Smooth muscle cell (in vitro differentiated cells): ENCODE measurements around the gene KLF1. TPM values are rescaled to one million over a fixed set of nuclear protein-coding genes. Genes with fewer than 3 reads are reported as not detected.
A peak's percentile ranks its signal among the peaks of the same experiment; 100 is the strongest.

ENCODE experiments used
- DNase-seq: peaks from one replicate; lab custom pipeline; 2025; ENCODE audit not compliant: unreplicated experiment; lab: John Stamatoyannopoulos, UW
- H2AFZ ChIP-seq: fragments of 200-600 bp; sonication (generic); 2 replicates; pipeline ENCODE4 v1.6.0; 2016; ENCODE audit warnings: antibody characterized with exemption, low read depth, mild to moderate bottlenecking
- H3F3A ChIP-seq: fragments of 200-600 bp; sonication (generic); 2 replicates; pipeline ENCODE4 v1.6.0; 2017; ENCODE audit warnings: antibody characterized with exemption, low read depth
- H3K27ac ChIP-seq: fragments of 200-600 bp; sonication (generic); 2 replicates; pipeline ENCODE4 v1.5.1; 2016; ENCODE audit warnings: low read depth, mild to moderate bottlenecking
- H3K27me3 ChIP-seq: fragments of 200-600 bp; sonication (generic); 2 replicates; pipeline ENCODE4 v1.6.1; 2016; ENCODE audit warnings: low read depth, mild to moderate bottlenecking
- H3K36me3 ChIP-seq: fragments of 200-600 bp; sonication (generic); 2 replicates; pipeline ENCODE4 v1.5.1; 2016; ENCODE audit warnings: low read depth
- H3K4me1 ChIP-seq: fragments of 200-600 bp; sonication (generic); 2 replicates; pipeline ENCODE4 v1.5.1; 2016; ENCODE audit warnings: low read depth
- H3K4me2 ChIP-seq: fragments of 200-600 bp; sonication (generic); 2 replicates; pipeline ENCODE4 v1.6.0; 2016; ENCODE audit warnings: mild to moderate bottlenecking
- H3K4me3 ChIP-seq: fragments of 200-600 bp; sonication (generic); 2 replicates; pipeline ENCODE4 v1.5.1; 2016; ENCODE audit warnings: mild to moderate bottlenecking
- H3K79me2 ChIP-seq: fragments of 200-600 bp; sonication (generic); 2 replicates; pipeline ENCODE4 v1.6.0; 2016; ENCODE audit warnings: low read depth, mild to moderate bottlenecking
- H3K9ac ChIP-seq: fragments of 200-600 bp; sonication (generic); 2 replicates; pipeline ENCODE4 v1.6.0; 2016; ENCODE audit warnings: low read depth
- H3K9me3 ChIP-seq: fragments of 200-600 bp; sonication (generic); replicated peaks from 2 replicates; pipeline ENCODE4 v1.5.1; 2016; ENCODE audit warnings: low read depth
- H4K20me1 ChIP-seq: fragments of 200-600 bp; sonication (generic); 2 replicates; pipeline ENCODE4 v1.6.0; 2016; ENCODE audit warnings: low read depth
- CTCF ChIP-seq: fragments of 200-600 bp; sonication (generic); IDR thresholded peaks from 2 replicates; pipeline ENCODE4 v1.5.1; 2017; ENCODE audit warnings: borderline replicate concordance, mild to moderate bottlenecking, antibody characterized with exemption; ENCODE audit not compliant: insufficient read depth, poor library complexity, severe bottlenecking
- WGBS: methylation state at CpG from one replicate; pipeline ENCODE4 v1.1.7; 2016; ENCODE audit warnings: low lambda C conversion rate; 5-methylcytosine and 5-hydroxymethylcytosine counted together
- polyA plus RNA-seq: library from polyadenylated mRNA; unstranded; fragments of >200 nt; fragmentation: Nextera tagmentation; extraction: Ambion mirVana; gene quantifications from 2 replicates; pipeline ENCODE4 v1.2.1, GENCODE V29; 2016
- total RNA-seq: library from RNA; depleted of rRNA; stranded (reverse); fragments of >200 nt; gene quantifications from 2 replicates; pipeline ENCODE4 v1.2.3, GENCODE V29; 2014

KLF1 gene
- total and polyA plus RNA-seq, 2 experiments from 2014 or later = 0.09 TPM; not detected in 1

GRCh38 chr19:12884627-12884925 is 2.4 kb downstream of the KLF1 start:
- H3K4me1 ChIP-seq = no peaks in the 10 kb centered on the region
- no peak for DNase-seq
- no peak overlapping the region for H3K9ac ChIP-seq
- H3K4me3 ChIP-seq = no peak overlapping the region
- no peak overlapping the region for H2AFZ ChIP-seq
- peak overlapping the region; percentile 84 for H3K4me2 ChIP-seq
- H3K27me3 ChIP-seq = peaks cover 18% of the 10 kb centered on the region
- no peaks in the 10 kb centered on the region for H3K36me3 ChIP-seq
- WGBS = 78% methylated on average over 12 of the region's 12 CpGs
- H3K9me3 ChIP-seq = no peaks in the 10 kb centered on the region
- no peak for TF ChIP-seq CTCF
- no peak overlapping the region for H3K27ac ChIP-seq
- no peaks in the 10 kb centered on the region for H3F3A ChIP-seq
- no peaks in the 10 kb centered on the region for H3K79me2 ChIP-seq
- H4K20me1 ChIP-seq = no peaks in the 10 kb centered on the region

- Histone ChIP-seq H3K27me3 (peaks cover 18% of the 10 kb centered on the region), H3K79me2 (no peaks in the 10 kb centered on the region), H2AFZ (no peak overlapping the region), H3K9me3 (no peaks in the 10 kb centered on the region), H3K27ac (no peak overlapping the region), H4K20me1 (no peaks in the 10 kb centered on the region), H3K4me2 (no peak overlapping the region), H3K36me3 (no peaks in the 10 kb centered on the region), H3K9ac (no peak overlapping the region), H3K4me3 (no peak overlapping the region), H3K4me1 (no peaks in the 10 kb centered on the region), H3F3A (no peaks in the 10 kb centered on the region)
- WGBS = 90% methylated on average over 3 of the region's 3 CpGs
- no peak for TF ChIP-seq CTCF
- DNase-seq = no peak
Observed at GRCh38 chr19:12884202-12884601, 2.8 kb downstream of the KLF1 start.

GRCh38 chr19:12882589-12882988 is 4.4 kb downstream of the KLF1 start:
- H3K9me3 ChIP-seq = no peaks in the 10 kb centered on the region
- H3K4me2 ChIP-seq = no peak overlapping the region
- no peak for TF ChIP-seq CTCF
- no peaks in the 10 kb centered on the region for H4K20me1 ChIP-seq
- WGBS = 95% methylated on average over 3 of the region's 3 CpGs
- H3K4me1 ChIP-seq = no peaks in the 10 kb centered on the region
- no peak overlapping the region for H3K4me3 ChIP-seq
- no peaks in the 10 kb centered on the region for H3K36me3 ChIP-seq
- H3K9ac ChIP-seq = no peak overlapping the region
- H3F3A ChIP-seq = no peaks in the 10 kb centered on the region
- no peak overlapping the region for H2AFZ ChIP-seq
- H3K27me3 ChIP-seq = peaks cover 18% of the 10 kb centered on the region
- H3K79me2 ChIP-seq = no peaks in the 10 kb centered on the region
- DNase-seq = no peak
- H3K27ac ChIP-seq = no peak overlapping the region

- no peaks in the 10 kb centered on the region for H3K9me3 ChIP-seq
- no peak for TF ChIP-seq CTCF
- H3K4me2 ChIP-seq = peak within 1 kb of the TSS; percentile 94
- H3K27me3 ChIP-seq = peaks cover 18% of the 10 kb centered on the region
- H3K27ac ChIP-seq = peak within 1 kb of the TSS; percentile 26
- no peaks in the 10 kb centered on the region for H3K4me1 ChIP-seq
- no peaks in the 10 kb centered on the region for H3K79me2 ChIP-seq
- H3K9ac ChIP-seq = peak within 1 kb of the TSS; percentile 33
- H4K20me1 ChIP-seq = no peaks in the 10 kb centered on the region
- under 1% methylated on average over 38 of the region's 38 CpGs for WGBS
- DNase-seq = peak; percentile 68
- H3F3A ChIP-seq = no peaks in the 10 kb centered on the region
- peak within 1 kb of the TSS; percentile 94 for H2AFZ ChIP-seq
- H3K4me3 ChIP-seq = peak within 1 kb of the TSS; percentile 67
- H3K36me3 ChIP-seq = no peaks in the 10 kb centered on the region
Observed at GRCh38 chr19:12881172-12881808, 5.7 kb downstream of the KLF1 start, which contains the start of gene DNASE2. Gene DNASE2 (minus strand): TSS chr19:12881449. CDS start chr19:12881375, 74 bp downstream.
